ENCODE measurements around the gene HS3ST2.

HS3ST2 gene

GRCh38 chr16:22786284-22786683, 27.7 kb upstream of the HS3ST2 start:
- H3K27me3 ChIP-seq (ENCODE audit: insufficient read depth, low read length), result peaks cover 33% of the 10 kb centered on the region
- no peaks in the 10 kb centered on the region for H3K4me1 ChIP-seq (ENCODE audit: control insufficient read depth, insufficient read depth, low read length, unreplicated experiment)
- no peak overlapping the region for H3K4me3 ChIP-seq (ENCODE audit: low read depth, low read length)
- no peaks in the 10 kb centered on the region for H3K36me3 ChIP-seq (ENCODE audit: insufficient read depth, low read length)
- no peak overlapping the region for H3K27ac ChIP-seq (ENCODE audit: low read depth, low read length)
- H2AFZ ChIP-seq (ENCODE audit: low read length, unreplicated experiment), result no peak overlapping the region
- no peaks in the 10 kb centered on the region for H3K79me2 ChIP-seq (ENCODE audit: control insufficient read depth, insufficient read depth, low read length, unreplicated experiment)

GRCh38 chr16:22786691-22787090, 27.3 kb upstream of the HS3ST2 start:
- no peaks in the 10 kb centered on the region for H3K79me2 ChIP-seq (ENCODE audit: control insufficient read depth, insufficient read depth, low read length, unreplicated experiment)
- no peaks in the 10 kb centered on the region for H3K4me1 ChIP-seq (ENCODE audit: control insufficient read depth, insufficient read depth, low read length, unreplicated experiment)
- no peaks in the 10 kb centered on the region for H3K36me3 ChIP-seq (ENCODE audit: insufficient read depth, low read length)
- H3K27ac ChIP-seq (ENCODE audit: low read depth, low read length), result no peak overlapping the region
- no peak overlapping the region for H2AFZ ChIP-seq (ENCODE audit: low read length, unreplicated experiment)
- H3K4me3 ChIP-seq (ENCODE audit: low read depth, low read length), result no peak overlapping the region
- H3K27me3 ChIP-seq (ENCODE audit: insufficient read depth, low read length), result peaks cover 30% of the 10 kb centered on the region

- Histone ChIP-seq H3K79me2 (ENCODE audit: control insufficient read depth, insufficient read depth, low read length, unreplicated experiment) (no peaks in the 10 kb centered on the region), H3K27me3 (ENCODE audit: insufficient read depth, low read length) (peaks cover 22% of the 10 kb centered on the region), H3K4me1 (ENCODE audit: control insufficient read depth, insufficient read depth, low read length, unreplicated experiment) (no peaks in the 10 kb centered on the region), H3K36me3 (ENCODE audit: insufficient read depth, low read length) (no peaks in the 10 kb centered on the region), H2AFZ (ENCODE audit: low read length, unreplicated experiment) (no peak overlapping the region), H3K27ac (ENCODE audit: low read depth, low read length) (no peak overlapping the region), H3K4me3 (ENCODE audit: low read depth, low read length) (no peak overlapping the region)
Observed at GRCh38 chr16:22787466-22788192, 26.3 kb upstream of the HS3ST2 start.

GRCh38 chr16:22788193-22788530, 25.8 kb upstream of the HS3ST2 start:
- no peaks in the 10 kb centered on the region for H3K36me3 ChIP-seq (ENCODE audit: insufficient read depth, low read length)
- H3K27me3 ChIP-seq (ENCODE audit: insufficient read depth, low read length), result peaks cover 18% of the 10 kb centered on the region
- H3K79me2 ChIP-seq (ENCODE audit: control insufficient read depth, insufficient read depth, low read length, unreplicated experiment), result no peaks in the 10 kb centered on the region
- H3K27ac ChIP-seq (ENCODE audit: low read depth, low read length), result no peak overlapping the region
- H3K4me1 ChIP-seq (ENCODE audit: control insufficient read depth, insufficient read depth, low read length, unreplicated experiment), result no peaks in the 10 kb centered on the region
- no peak overlapping the region for H2AFZ ChIP-seq (ENCODE audit: low read length, unreplicated experiment)
- no peak overlapping the region for H3K4me3 ChIP-seq (ENCODE audit: low read depth, low read length)

- Histone ChIP-seq H3K4me3 (ENCODE audit: low read depth, low read length) (no peak overlapping the region), H3K79me2 (ENCODE audit: control insufficient read depth, insufficient read depth, low read length, unreplicated experiment) (no peaks in the 10 kb centered on the region), H2AFZ (ENCODE audit: low read length, unreplicated experiment) (no peak overlapping the region), H3K27me3 (ENCODE audit: insufficient read depth, low read length) (peaks cover 5% of the 10 kb centered on the region), H3K4me1 (ENCODE audit: control insufficient read depth, insufficient read depth, low read length, unreplicated experiment) (no peaks in the 10 kb centered on the region), H3K36me3 (ENCODE audit: insufficient read depth, low read length) (no peaks in the 10 kb centered on the region), H3K27ac (ENCODE audit: low read depth, low read length) (no peak overlapping the region)
Observed at GRCh38 chr16:22789281-22789945, 24.5 kb upstream of the HS3ST2 start.

- no peak overlapping the region for H2AFZ ChIP-seq (ENCODE audit: low read length, unreplicated experiment)
- H3K36me3 ChIP-seq (ENCODE audit: insufficient read depth, low read length), result no peaks in the 10 kb centered on the region
- no peaks in the 10 kb centered on the region for H3K27me3 ChIP-seq (ENCODE audit: insufficient read depth, low read length)
- H3K4me3 ChIP-seq (ENCODE audit: low read depth, low read length), result no peak overlapping the region
- no peak overlapping the region for H3K27ac ChIP-seq (ENCODE audit: low read depth, low read length)
- H3K4me1 ChIP-seq (ENCODE audit: control insufficient read depth, insufficient read depth, low read length, unreplicated experiment), result no peaks in the 10 kb centered on the region
- no peaks in the 10 kb centered on the region for H3K79me2 ChIP-seq (ENCODE audit: control insufficient read depth, insufficient read depth, low read length, unreplicated experiment)
Observed at GRCh38 chr16:22797551-22797950, 16.4 kb upstream of the HS3ST2 start.

- Histone ChIP-seq H3K36me3 (ENCODE audit: insufficient read depth, low read length) (no peaks in the 10 kb centered on the region), H3K4me1 (ENCODE audit: control insufficient read depth, insufficient read depth, low read length, unreplicated experiment) (no peaks in the 10 kb centered on the region), H3K27me3 (ENCODE audit: insufficient read depth, low read length) (no peaks in the 10 kb centered on the region), H3K27ac (ENCODE audit: low read depth, low read length) (no peak overlapping the region), H2AFZ (ENCODE audit: low read length, unreplicated experiment) (no peak overlapping the region), H3K4me3 (ENCODE audit: low read depth, low read length) (no peak overlapping the region), H3K79me2 (ENCODE audit: control insufficient read depth, insufficient read depth, low read length, unreplicated experiment) (no peaks in the 10 kb centered on the region)
Observed at GRCh38 chr16:22799113-22799512, 14.8 kb upstream of the HS3ST2 start.

- no peak overlapping the region for H3K27ac ChIP-seq (ENCODE audit: low read depth, low read length)
- H2AFZ ChIP-seq (ENCODE audit: low read length, unreplicated experiment), result no peak overlapping the region
- no peaks in the 10 kb centered on the region for H3K36me3 ChIP-seq (ENCODE audit: insufficient read depth, low read length)
- H3K79me2 ChIP-seq (ENCODE audit: control insufficient read depth, insufficient read depth, low read length, unreplicated experiment), result no peaks in the 10 kb centered on the region
- H3K27me3 ChIP-seq (ENCODE audit: insufficient read depth, low read length), result peaks cover 10% of the 10 kb centered on the region; the same call in 1 of the 2 replicates
- no peak overlapping the region for H3K4me3 ChIP-seq (ENCODE audit: low read depth, low read length)
- H3K4me1 ChIP-seq (ENCODE audit: control insufficient read depth, insufficient read depth, low read length, unreplicated experiment), result no peaks in the 10 kb centered on the region
Observed at GRCh38 chr16:22804893-22805292, 9.1 kb upstream of the HS3ST2 start.

- Histone ChIP-seq H3K36me3 (ENCODE audit: insufficient read depth, low read length) (no peaks in the 10 kb centered on the region), H3K27ac (ENCODE audit: low read depth, low read length) (no peak overlapping the region), H3K4me1 (ENCODE audit: control insufficient read depth, insufficient read depth, low read length, unreplicated experiment) (no peaks in the 10 kb centered on the region), H3K79me2 (ENCODE audit: control insufficient read depth, insufficient read depth, low read length, unreplicated experiment) (no peaks in the 10 kb centered on the region), H3K4me3 (ENCODE audit: low read depth, low read length) (no peak overlapping the region), H2AFZ (ENCODE audit: low read length, unreplicated experiment) (no peak overlapping the region), H3K27me3 (ENCODE audit: insufficient read depth, low read length) (peaks cover 13% of the 10 kb centered on the region; the same call in 1 of the 2 replicates)
Observed at GRCh38 chr16:22805326-22805725, 8.6 kb upstream of the HS3ST2 start.

- Histone ChIP-seq H3K79me2 (ENCODE audit: control insufficient read depth, insufficient read depth, low read length, unreplicated experiment) (no peaks in the 10 kb centered on the region), H3K36me3 (ENCODE audit: insufficient read depth, low read length) (no peaks in the 10 kb centered on the region), H3K4me1 (ENCODE audit: control insufficient read depth, insufficient read depth, low read length, unreplicated experiment) (no peaks in the 10 kb centered on the region), H3K27ac (ENCODE audit: low read depth, low read length) (no peak overlapping the region), H3K27me3 (ENCODE audit: insufficient read depth, low read length) (peaks cover 15% of the 10 kb centered on the region; the same call in 1 of the 2 replicates), H2AFZ (ENCODE audit: low read length, unreplicated experiment) (no peak overlapping the region), H3K4me3 (ENCODE audit: low read depth, low read length) (no peak overlapping the region)
Observed at GRCh38 chr16:22806811-22807210, 7.2 kb upstream of the HS3ST2 start.

GRCh38 chr16:22810226-22810625, 3.7 kb upstream of the HS3ST2 start:
- Histone ChIP-seq H3K27me3 (ENCODE audit: insufficient read depth, low read length) (peaks cover 49% of the 10 kb centered on the region), H3K27ac (ENCODE audit: low read depth, low read length) (no peak overlapping the region), H3K4me1 (ENCODE audit: control insufficient read depth, insufficient read depth, low read length, unreplicated experiment) (no peaks in the 10 kb centered on the region), H3K36me3 (ENCODE audit: insufficient read depth, low read length) (no peaks in the 10 kb centered on the region), H2AFZ (ENCODE audit: low read length, unreplicated experiment) (no peak overlapping the region), H3K79me2 (ENCODE audit: control insufficient read depth, insufficient read depth, low read length, unreplicated experiment) (no peaks in the 10 kb centered on the region), H3K4me3 (ENCODE audit: low read depth, low read length) (no peak overlapping the region)
